ENCODE results near the gene SEZ6.

DNA sequence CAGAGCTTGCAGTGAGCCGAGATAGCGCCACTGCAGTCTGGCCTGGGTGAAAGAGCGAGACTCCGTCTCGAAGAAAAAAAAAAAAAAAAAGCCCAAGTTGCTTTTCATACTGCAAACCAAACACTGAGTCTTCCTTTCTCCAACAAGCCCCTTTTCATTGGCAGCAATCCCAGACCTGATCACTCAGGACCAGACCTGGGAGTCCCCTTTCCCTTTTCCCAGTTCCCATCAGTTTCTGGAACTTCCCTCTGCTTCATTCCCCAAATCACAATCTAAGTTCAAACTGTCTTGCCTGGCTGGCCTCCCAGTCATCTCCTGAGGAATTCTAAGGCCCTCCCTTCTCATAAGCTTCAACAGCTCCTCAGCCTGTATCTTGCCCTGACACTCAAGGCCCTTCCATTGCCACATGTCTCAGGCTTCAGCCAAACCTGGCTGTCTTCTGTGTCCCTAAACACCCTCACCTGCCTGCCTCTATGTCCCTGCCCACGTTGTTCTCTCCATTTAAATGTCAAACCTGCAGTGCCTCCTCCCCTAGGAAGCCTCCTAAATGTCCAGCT lies 42.7 kb downstream of the SEZ6 start:
- TF ChIP-seq POLR2AphosphoS5 (IDR thresholded peaks at IDR 0.05; ENCODE audit: low read depth, low read length), result no peak
- TF ChIP-seq TAF1 (IDR thresholded peaks at IDR 0.05; ENCODE audit: borderline replicate concordance, low read depth, low read length), result no peak

Measured in GM12892 (cell line).